GM12878 (cell line): Measurements from ENCODE around the gene HJV. TPM values are rescaled to one million over a fixed set of nuclear protein-coding genes. Genes with fewer than 3 reads are reported as not detected.

Experiments used
- ATF3 ChIP-seq: IDR thresholded peaks from 2 replicates; pipeline ENCODE4 v1.6.1; 2011; ENCODE audit warnings: low read depth, mild to moderate bottlenecking, low read length, moderate library complexity, borderline replicate concordance; ENCODE audit errors: extremely low read depth
- ATF7 ChIP-seq: fragments of 450-650 bp; IDR thresholded peaks from 2 replicates; pipeline ENCODE4 v1.6.1; 2016; ENCODE audit warnings: low read depth, mild to moderate bottlenecking
- BRCA1 ChIP-seq: IDR thresholded peaks from 2 replicates; pipeline ENCODE4 v1.6.1; 2011; ENCODE audit warnings: low read depth, low read length, improper control_type of control experiment
- DPF2 ChIP-seq: fragments of 450-650 bp; IDR thresholded peaks from 2 replicates; pipeline ENCODE4 v1.6.1; 2017; ENCODE audit warnings: mild to moderate bottlenecking
- EED ChIP-seq: sonication (generic); IDR thresholded peaks from 2 replicates; pipeline ENCODE4 v1.6.1; 2016; ENCODE audit warnings: antibody characterized with exemption, low read depth
- EGR1 ChIP-seq, 2 experiments: IDR thresholded peaks; 1 replicate in 1 of 2; 2 replicates in 1 of 2; pipeline ENCODE4 v1.6.1; 2011 to 2012; ENCODE audit warnings: low read depth in 2 of 2, low read length in 2 of 2, borderline replicate concordance in 1 of 2, mild to moderate bottlenecking in 1 of 2, moderate library complexity in 1 of 2
- GATAD2B ChIP-seq: fragments of 450-650 bp; conservative IDR thresholded peaks from 2 replicates; pipeline ENCODE4 v1.6.1; 2017; ENCODE audit warnings: low read depth, mild to moderate bottlenecking, moderate library complexity
- IKZF1 ChIP-seq: fragments of 450-650 bp; conservative IDR thresholded peaks from 2 replicates; pipeline ENCODE4 v1.6.1; 2017; ENCODE audit warnings: antibody characterized with exemption, mild to moderate bottlenecking
- KDM1A ChIP-seq: fragments of 200-600 bp; sonication (generic); IDR thresholded peaks from 2 replicates; pipeline ENCODE4 v1.6.1; 2016; ENCODE audit warnings: borderline replicate concordance
- KLF5 ChIP-seq: fragments of 450-650 bp; IDR thresholded peaks from 2 replicates; pipeline ENCODE4 v1.6.1; 2014; ENCODE audit warnings: mild to moderate bottlenecking; ENCODE audit not compliant: partially characterized antibody
- LARP7 ChIP-seq: fragments of 450-650 bp; IDR thresholded peaks from 2 replicates; pipeline ENCODE4 v1.6.1; 2017; ENCODE audit warnings: mild to moderate bottlenecking
- MEF2A ChIP-seq: IDR thresholded peaks from 2 replicates; pipeline ENCODE4 v1.6.1; 2011; ENCODE audit warnings: low read depth, mild to moderate bottlenecking, low read length, moderate library complexity; ENCODE audit not compliant: insufficient read depth
- MTA3 ChIP-seq: IDR thresholded peaks from 2 replicates; pipeline ENCODE4 v1.6.1; 2012; ENCODE audit warnings: low read length, inconsistent platforms, borderline replicate concordance
- NFIC ChIP-seq: IDR thresholded peaks from 2 replicates; pipeline ENCODE4 v1.6.1; 2012; ENCODE audit warnings: low read depth, mild to moderate bottlenecking, inconsistent platforms, low read length, moderate library complexity
- NFYB ChIP-seq: IDR thresholded peaks from 2 replicates; pipeline ENCODE4 v1.6.1; 2011; ENCODE audit warnings: low read depth, mild to moderate bottlenecking, low read length, improper control_type of control experiment, moderate library complexity; ENCODE audit not compliant: insufficient read depth
- RB1 ChIP-seq: fragments of 450-650 bp; formaldehyde crosslinking; IDR thresholded peaks from 2 replicates; pipeline ENCODE4 v1.6.1; 2017; ENCODE audit warnings: mild to moderate bottlenecking, borderline replicate concordance
- SREBF2 ChIP-seq: IDR thresholded peaks from 2 replicates; pipeline ENCODE4 v1.6.1; 2012; ENCODE audit warnings: mild to moderate bottlenecking, low read length
- SRF ChIP-seq, 2 experiments: IDR thresholded peaks; 2 replicates each; pipeline ENCODE4 v1.6.1; 2011; ENCODE audit warnings: low read depth in 2 of 2, low read length in 2 of 2, mild to moderate bottlenecking in 1 of 2, moderate library complexity in 1 of 2
- USF1 ChIP-seq: IDR thresholded peaks from 2 replicates; pipeline ENCODE4 v1.6.1; 2011; ENCODE audit warnings: borderline replicate concordance, low read depth, mild to moderate bottlenecking, moderate library complexity, mixed read lengths, low read length; ENCODE audit not compliant: insufficient read depth; ENCODE audit errors: extremely low read length
- ZNF207 ChIP-seq: fragments of 450-650 bp; IDR thresholded peaks from 2 replicates; pipeline ENCODE4 v1.6.1; 2014; ENCODE audit warnings: antibody characterized with exemption, mild to moderate bottlenecking, borderline replicate concordance
- polyA plus RNA-seq, 11 experiments: library from polyadenylated mRNA; depleted of rRNA in 4 of 11; unstranded in 6 of 11; stranded (reverse) in 5 of 11; fragments of >200 nt; fragmentation: Nextera tagmentation in 4 of 11; fragmentation: Illumina TruSeq in 1 of 11; extraction: Ambion mirVana in 4 of 11; extraction: Trizol in 1 of 11; gene quantifications; 1 replicate in 1 of 11; 2 replicates in 10 of 11; pipeline versions ENCODE4 v1.2.1 to v1.2.3, GENCODE V29; 2011 to 2016; ENCODE audit warnings: inconsistent platforms in 2 of 11, missing spikeins in 2 of 11, low read depth in 1 of 11
- total RNA-seq, 4 experiments: library from RNA; depleted of rRNA in 3 of 4; stranded (reverse); fragments of >200 nt in 3 of 4; fragmentation: Illumina TruSeq in 1 of 4; extraction: Trizol in 1 of 4; gene quantifications; 2 replicates each; pipeline versions ENCODE4 v1.2.1 to v1.2.3, GENCODE V29; 2013 to 2021
- TF ChIP-seq, protein P1 (sequence below): fragments of 450-650 bp; IDR thresholded peaks from 2 replicates; pipeline ENCODE4 v1.6.1; 2018; ENCODE audit warnings: mild to moderate bottlenecking, low read depth, moderate library complexity; ENCODE audit not compliant: partially characterized antibody
- TF ChIP-seq, protein P2 (sequence below): fragments of 450-650 bp; IDR thresholded peaks from 2 replicates; pipeline ENCODE4 v1.6.1; 2017; ENCODE audit warnings: mild to moderate bottlenecking

HJV gene
- total and polyA plus RNA-seq, 10 of the 15 experiments (the other 5 are each of a cell fraction or from before 2014, with no cell fraction given): not detected

GRCh38 chr1:145978854-145979745, 42.4 kb downstream of the HJV start (continued):
- TF ChIP-seq ATF3 (no peak), RB1 (no peak), ZNF207 (no peak), SRF (IDR thresholded peaks at IDR 0.05; ENCODE audit: low read depth in 2 of 2, low read length in 2 of 2) (no peak), ATF7 (peak; percentile 99), DPF2 (no peak; the same call in 1 of the 2 replicates), USF1 (no peak), SREBF2 (no peak), IKZF1 (peak; percentile 90), KDM1A (no peak), NFIC (peak; percentile 72), GATAD2B (no peak), MTA3 (peak; percentile 74; the same call in 1 of the 2 replicates), NFYB (peak; percentile 81; the same call in 1 of the 2 replicates), BRCA1 (no peak), LARP7 (0 out of 2 replicates have a peak, but pooled peaks have one; percentile 28), EGR1 (IDR thresholded peaks at IDR 0.05; ENCODE audit: borderline replicate concordance in 1 of 2, low read depth in 2 of 2, low read length in 2 of 2) (no peak; a peak in 1 of 3 replicates), KLF5 (no peak), EED (peak; percentile 93), MEF2A (peak; percentile 50; the same call in 1 of the 2 replicates)
- TF ChIP-seq, protein P1, sequence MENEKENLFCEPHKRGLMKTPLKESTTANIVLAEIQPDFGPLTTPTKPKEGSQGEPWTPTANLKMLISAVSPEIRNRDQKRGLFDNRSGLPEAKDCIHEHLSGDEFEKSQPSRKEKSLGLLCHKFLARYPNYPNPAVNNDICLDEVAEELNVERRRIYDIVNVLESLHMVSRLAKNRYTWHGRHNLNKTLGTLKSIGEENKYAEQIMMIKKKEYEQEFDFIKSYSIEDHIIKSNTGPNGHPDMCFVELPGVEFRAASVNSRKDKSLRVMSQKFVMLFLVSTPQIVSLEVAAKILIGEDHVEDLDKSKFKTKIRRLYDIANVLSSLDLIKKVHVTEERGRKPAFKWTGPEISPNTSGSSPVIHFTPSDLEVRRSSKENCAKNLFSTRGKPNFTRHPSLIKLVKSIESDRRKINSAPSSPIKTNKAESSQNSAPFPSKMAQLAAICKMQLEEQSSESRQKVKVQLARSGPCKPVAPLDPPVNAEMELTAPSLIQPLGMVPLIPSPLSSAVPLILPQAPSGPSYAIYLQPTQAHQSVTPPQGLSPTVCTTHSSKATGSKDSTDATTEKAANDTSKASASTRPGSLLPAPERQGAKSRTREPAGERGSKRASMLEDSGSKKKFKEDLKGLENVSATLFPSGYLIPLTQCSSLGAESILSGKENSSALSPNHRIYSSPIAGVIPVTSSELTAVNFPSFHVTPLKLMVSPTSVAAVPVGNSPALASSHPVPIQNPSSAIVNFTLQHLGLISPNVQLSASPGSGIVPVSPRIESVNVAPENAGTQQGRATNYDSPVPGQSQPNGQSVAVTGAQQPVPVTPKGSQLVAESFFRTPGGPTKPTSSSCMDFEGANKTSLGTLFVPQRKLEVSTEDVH: no peak
- TF ChIP-seq, protein P2, sequence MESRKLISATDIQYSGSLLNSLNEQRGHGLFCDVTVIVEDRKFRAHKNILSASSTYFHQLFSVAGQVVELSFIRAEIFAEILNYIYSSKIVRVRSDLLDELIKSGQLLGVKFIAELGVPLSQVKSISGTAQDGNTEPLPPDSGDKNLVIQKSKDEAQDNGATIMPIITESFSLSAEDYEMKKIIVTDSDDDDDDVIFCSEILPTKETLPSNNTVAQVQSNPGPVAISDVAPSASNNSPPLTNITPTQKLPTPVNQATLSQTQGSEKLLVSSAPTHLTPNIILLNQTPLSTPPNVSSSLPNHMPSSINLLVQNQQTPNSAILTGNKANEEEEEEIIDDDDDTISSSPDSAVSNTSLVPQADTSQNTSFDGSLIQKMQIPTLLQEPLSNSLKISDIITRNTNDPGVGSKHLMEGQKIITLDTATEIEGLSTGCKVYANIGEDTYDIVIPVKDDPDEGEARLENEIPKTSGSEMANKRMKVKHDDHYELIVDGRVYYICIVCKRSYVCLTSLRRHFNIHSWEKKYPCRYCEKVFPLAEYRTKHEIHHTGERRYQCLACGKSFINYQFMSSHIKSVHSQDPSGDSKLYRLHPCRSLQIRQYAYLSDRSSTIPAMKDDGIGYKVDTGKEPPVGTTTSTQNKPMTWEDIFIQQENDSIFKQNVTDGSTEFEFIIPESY: no peak
